Tongue (tissue), 2 donors: ENCODE data around the gene ALDH1A1. TPM values are rescaled to one million over a fixed set of nuclear protein-coding genes. Genes with fewer than 3 reads are reported as not detected.

Source experiments
- DNase-seq: peaks from one replicate; pipeline ENCODE4 v3.0.0-alpha.2; 2015
- total RNA-seq: library from RNA; depleted of rRNA; stranded (reverse); fragments of >200 nt; gene quantifications from one replicate; pipeline ENCODE4 v1.2.3, GENCODE V29; 2014

ALDH1A1 gene
- total RNA-seq, 1 donor from 2014 or later = 62.8 TPM

DNA sequence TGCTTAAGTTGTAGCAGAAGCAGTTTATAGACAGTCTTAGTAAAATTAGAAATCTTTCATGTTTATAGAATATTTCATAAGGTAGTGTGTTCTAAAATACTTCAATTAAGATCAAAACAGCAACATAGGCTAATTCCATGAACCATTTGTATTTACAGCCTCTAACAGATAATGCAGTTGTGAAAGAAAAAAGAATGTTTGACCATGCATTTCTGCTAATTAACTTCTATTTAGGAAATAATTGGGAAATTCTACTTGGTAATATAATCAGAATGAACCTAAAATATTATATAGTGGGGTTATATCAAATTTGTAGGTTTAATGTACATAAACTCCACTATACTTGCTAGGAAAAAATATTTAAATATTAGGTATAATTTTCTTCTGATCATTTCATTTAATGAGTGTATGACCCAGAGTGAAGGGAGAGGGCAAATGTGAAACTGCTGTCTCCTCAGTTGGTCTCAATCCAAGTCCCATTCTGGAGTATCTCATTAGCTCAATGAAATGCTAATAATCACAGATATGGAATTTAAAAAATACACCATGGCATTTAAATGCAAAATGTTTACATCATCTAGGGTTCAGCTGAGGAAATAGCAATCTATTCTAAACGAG lies 34.9 kb downstream of the ALDH1A1 start:
- DNase-seq = no peak

DNA sequence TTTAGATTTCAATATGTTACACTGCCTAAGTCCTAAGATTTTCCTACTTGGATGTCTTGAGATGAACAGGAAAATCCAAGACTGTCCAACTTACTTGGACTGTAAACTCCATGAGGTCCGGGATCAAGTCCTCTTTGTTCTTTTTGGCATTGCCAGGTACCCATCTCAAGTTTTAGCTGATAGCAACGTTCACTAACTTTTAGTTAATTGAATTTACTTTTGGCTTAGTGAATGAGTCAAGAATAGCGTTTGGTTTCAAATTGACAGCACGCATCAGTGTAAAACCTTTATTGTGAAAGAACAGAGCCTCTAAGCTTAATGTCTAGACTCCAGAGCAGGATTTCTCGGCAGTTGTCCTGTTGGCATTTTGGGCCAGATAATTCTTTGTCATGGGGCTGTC lies 37.2 kb downstream of the ALDH1A1 start:
- DNase-seq = no peak

DNA sequence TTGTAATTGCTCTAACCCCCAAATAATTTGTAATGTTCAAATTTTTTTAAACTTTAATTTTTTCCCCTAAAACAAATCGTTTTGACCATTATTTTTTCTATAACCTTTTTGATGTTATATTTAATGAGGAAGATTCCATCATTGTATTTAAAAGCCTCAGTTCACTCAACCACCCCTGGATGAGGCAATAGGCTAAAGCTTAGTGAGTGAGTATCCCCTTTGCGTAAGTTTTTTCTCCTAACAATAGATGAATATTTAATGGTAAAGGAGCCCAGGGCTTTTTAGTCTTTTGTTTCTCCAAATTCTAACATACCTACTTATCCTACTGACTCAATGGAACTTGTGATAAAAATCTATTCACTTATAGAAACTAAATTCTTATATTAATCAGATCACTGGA lies 38.1 kb downstream of the ALDH1A1 start:
- DNase-seq = no peak

- DNase-seq = no peak
Measured at GRCh38 chr9:72913382-72914009, 39.4 kb downstream of the ALDH1A1 start.

DNA sequence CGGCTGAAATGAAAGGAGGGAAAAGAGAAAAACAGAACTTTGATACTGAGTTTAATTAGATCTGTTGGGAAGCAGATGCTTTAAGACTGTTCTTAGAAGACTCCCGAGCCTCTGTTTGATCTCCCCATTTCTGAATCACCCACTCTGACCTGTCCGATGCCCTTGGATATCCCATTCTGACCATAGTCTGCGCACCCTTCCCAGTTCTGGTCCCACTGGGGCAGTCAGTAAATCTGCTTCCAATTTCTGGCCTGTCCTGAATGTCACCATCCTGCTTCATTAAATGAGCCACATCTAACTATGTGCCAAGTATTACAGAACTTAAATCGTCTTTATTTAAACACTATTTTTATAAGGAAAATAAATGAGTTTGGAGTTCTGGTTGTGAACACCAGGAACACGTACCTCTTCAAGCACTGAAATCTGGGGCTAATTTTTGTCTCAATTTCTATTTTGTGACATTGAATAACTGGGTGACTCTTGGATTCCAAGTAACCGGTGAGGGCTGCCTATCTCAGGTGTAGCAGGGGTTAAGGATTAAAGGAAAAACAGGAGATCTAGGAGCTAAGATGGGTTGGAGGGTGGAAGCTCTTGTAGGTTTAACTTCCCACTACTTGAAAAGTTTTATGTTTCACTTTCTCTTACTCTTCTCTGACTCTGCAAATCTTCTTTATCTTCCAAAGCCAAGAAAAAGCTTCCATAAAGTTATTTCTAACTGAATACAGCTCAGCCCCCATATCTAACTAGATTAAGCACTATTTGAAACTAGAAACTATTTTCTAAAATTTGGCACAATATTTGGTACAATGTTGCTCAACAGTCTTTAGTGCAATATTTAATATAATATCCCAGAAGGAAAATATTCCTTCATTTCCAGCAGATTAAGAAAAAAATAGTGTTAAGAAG lies 40.1 kb downstream of the ALDH1A1 start:
- no peak for DNase-seq

GRCh38 chr9:72911816-72912215 lies 41.0 kb downstream of the ALDH1A1 start:
- DNase-seq = no peak

DNA sequence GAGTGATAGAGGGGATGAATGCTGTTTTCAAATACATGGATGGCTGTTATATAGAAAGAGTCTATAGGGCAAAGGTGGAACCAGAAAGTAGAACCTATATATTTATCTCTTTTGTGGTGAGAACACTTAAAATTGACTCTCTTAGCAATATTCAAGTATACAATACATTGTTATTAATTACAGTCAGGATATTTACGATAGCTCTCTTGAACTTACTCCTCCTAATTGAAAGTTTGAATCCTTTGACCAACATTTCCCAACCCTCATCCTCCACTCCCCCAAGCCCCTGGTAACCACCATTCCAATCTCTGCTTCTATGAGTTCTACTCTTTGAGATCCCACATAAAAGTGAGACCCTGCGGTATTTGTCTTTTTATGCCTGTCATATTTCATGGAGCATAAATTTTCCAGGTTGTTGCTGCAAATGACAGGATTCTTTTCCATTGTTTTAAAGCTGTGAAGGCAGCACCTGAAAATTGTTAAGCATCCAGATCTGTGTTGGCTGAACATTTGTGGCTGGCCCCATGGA lies 41.5 kb downstream of the ALDH1A1 start:
- no peak for DNase-seq

DNA sequence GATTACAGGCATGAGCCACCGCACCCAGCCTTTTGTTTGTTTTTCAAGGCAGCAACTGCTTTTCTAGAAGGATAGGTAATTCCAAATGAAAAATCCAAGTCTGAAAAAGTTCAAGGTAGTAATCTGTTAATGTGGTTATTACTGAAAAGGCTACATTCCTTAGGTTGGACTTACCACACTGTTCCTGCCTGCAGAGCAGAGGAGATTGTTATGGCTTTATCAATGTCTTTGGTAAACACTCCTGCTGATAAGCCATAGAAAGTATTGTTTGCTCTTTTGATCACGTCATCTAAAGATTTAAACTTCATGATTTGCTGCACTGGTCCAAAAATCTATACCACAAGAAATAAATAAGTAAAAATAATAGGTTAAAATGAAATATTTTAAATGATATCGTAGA lies 43.4 kb downstream of the ALDH1A1 start:
- no peak for DNase-seq

GRCh38 chr9:72907421-72907820 lies 45.4 kb downstream of the ALDH1A1 start:
- no peak for DNase-seq

DNA sequence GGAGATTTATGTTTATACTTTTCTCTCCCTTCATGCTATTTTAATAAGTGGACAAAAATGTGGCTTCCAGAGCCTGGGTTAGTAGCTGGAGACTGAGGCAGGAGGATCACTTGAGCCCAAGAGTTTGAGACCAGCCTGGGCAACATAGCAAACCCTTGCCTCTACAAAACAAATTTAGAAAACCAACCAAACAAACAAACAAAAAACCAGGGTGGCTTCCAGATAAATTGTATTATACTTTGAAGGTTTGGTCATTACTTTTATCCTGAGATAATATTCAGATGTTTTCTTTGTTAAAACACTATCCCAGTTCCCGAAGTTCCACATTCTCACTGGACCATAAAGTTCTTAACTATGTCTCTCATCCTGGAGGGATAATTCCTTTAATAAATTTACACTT lies 46.0 kb downstream of the ALDH1A1 start:
- no peak for DNase-seq

GRCh38 chr9:72905514-72906480 lies 47.1 kb downstream of the ALDH1A1 start:
- DNase-seq = no peak

DNA sequence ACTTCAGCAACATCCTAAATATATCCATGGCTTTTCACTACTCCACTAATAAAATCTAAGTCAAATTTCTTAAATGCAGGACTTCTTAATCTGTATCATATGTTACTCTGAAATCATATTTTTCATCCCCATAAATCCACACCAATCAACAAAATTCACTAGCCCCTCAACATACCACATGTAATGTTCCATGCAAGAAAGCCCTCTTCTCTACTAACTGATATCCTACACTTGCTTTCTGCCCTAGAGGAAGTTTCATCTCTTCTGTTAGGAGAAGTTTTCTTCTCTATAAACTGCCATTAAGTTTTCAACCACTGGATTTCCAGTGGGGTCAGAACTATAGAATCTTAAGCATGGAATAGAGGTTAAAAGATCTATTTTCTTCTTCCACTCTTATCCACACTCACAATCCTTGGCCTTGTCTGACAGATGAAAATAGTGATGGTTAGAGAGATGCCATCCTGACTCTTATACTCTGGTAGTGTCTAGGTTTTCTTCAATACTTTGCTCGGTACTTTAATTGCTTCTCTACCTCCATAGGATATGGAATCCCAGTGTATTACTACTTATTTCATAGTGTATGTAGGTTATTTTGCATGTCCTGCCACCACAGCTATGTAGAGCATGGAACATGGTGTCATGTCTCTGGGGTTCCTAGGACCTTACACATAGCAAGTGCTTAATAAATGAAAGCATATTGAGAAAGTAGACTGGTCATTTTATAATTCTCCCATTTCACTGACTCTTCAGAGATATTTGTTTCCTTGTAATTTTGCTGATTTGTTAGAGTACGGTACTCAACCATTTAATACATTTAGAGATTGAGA lies 48.4 kb downstream of the ALDH1A1 start:
- DNase-seq = no peak

GRCh38 chr9:72903103-72903502 lies 49.8 kb downstream of the ALDH1A1 start:
- DNase-seq = no peak

DNA sequence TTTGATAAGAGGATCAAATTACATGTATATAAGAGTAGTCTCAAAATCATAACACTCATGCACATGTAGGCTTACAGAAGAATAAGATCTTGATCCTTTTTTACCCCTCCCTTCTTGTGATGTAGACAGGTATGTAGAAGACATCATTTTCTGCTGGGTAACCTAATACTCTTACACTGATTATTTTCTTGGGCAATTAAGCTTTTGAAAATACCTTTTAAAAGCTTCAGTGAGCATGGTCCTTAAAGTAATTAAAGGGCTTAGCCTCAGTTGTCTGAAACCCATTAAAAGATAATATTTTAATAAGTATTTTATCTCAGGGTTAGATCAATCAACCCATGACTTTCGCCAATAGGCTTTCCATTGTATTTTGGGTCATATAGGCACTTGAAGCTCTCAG lies 50.6 kb downstream of the ALDH1A1 start:
- DNase-seq = no peak

- no peak for DNase-seq
Measured at GRCh38 chr9:72899734-72900477, 52.9 kb downstream of the ALDH1A1 start.

- DNase-seq = no peak
Measured at GRCh38 chr9:72898784-72899733, 53.8 kb downstream of the ALDH1A1 start.

GRCh38 chr9:72898360-72898759 lies 54.5 kb downstream of the ALDH1A1 start:
- DNase-seq = no peak

GRCh38 chr9:72897069-72897649 lies 55.7 kb downstream of the ALDH1A1 start:
- no peak for DNase-seq

- DNase-seq = no peak
Measured at GRCh38 chr9:72896439-72896838, 56.4 kb downstream of the ALDH1A1 start.
